Stimulated activated naive CD4-positive, alpha-beta T cell (primary cell): ENCODE data around the gene NELL1.

Experiments used
- DNase-seq, 6 experiments: peaks; one replicate each; lab custom pipeline; 2025; lab: John Stamatoyannopoulos, UW

The NELL1 gene

DNA sequence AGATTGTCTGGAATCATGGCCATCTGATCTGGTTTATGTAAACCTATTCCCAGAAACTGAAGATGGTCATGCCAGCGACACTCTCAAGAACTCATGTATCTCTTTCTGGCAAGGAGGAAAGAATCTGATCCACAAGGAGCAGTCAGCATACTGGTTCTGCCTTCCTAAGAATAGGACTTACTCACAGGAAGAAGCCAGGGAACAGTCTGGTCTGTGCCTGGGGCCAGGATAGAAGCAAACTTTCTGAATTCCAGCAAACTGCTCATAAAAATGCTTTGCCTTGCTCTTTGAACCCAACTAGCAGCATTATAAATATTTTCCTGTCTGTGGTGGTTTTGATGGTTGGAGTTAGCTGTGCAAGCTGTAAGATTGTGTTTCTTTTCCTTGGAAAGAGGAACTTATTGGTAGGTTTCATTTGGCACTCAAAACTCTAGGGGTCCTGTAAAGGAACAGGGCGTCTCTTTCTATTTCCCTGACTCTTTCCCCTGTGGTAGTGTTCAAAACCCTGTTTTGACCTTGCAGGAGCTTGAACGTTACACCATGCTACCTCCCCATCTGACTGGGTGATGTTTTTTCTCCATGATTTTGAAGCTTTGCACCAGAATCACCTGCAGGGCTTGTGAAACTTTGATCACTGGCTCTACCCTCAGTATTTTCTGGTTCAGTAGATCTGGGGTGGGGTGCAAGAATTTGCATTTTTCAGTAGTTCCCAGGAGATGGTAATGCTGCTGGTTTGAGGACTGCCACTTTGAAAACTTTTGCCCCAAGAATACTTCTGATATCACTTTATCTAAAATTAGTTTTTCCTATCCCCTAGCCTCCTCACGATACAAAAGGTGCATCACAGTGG lies 895.7 kb downstream of the NELL1 start:
- DNase-seq = no peak

DNA sequence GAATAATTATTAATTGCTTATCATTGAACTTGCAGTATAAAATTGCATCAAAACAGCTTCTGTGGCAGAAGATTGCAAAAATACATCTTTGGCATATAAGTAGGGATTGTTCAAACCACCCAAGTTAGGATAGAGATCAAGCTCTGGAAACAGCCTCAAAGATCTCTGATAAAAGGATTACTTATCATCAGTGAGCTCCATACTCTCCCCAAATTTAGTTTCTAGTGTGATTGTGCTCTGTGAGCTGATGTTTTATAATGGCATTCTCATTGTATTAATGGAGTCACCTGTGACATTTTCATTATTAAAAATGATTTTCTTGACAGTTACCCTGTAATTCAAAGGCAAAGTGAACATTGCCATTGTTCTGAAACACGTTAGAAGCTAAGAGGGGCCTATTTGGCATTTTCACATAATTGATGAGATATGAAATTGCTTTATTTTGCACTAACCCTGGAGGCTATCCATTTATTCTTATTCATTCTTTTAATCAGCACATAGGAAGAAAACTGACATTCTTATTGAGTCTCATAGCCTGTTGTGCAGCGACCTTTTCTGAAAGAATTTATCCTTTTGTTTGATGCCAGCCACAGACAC lies 897.2 kb downstream of the NELL1 start:
- no peak for DNase-seq

DNA sequence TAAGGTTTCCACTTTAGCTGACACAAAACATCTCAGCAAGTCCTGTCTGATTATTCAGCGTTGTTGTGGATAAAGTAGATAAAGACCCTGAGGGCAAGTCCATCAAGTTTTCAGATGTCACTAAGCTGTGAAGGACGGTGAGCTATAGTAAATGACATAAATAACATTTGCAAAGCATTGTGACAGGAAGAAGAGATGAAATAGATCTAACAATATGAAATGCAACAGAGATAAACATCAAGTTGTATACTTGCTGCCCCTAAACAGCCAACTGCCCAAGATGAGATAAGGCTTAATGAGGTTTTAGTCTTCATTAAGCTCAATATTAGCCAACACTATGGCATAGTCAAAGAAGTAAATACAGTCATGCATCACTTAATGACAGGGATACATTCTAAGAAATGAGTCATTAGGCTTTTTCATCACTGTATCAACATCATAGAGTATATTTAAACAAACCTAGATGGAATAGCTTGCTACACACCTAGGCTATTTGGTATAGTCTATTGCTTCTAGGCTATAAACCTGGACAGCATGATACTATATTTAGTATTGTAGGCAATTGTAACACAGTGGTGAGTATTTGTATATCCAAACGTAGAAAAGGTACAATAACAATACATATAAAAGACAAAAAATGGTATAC lies 898.4 kb downstream of the NELL1 start:
- DNase-seq = no peak

DNA sequence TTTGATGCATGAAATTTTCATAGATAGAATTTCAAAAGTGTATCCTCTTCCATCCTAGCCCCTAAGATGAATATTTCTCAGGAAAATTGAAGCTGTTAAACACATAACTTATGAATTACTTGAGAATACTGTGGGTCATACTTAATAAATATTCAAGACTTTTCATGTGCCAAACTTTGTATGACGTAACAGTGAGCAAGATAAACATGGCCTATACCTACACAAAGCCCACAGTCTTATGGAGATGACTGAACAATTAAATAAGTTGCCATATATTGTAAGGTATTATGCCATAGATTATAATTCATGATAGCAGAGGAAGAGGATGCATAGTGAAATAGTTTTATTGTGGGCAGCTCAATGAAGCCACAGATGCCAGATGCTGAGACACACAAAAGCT lies 902.8 kb downstream of the NELL1 start:
- DNase-seq = no peak

DNA sequence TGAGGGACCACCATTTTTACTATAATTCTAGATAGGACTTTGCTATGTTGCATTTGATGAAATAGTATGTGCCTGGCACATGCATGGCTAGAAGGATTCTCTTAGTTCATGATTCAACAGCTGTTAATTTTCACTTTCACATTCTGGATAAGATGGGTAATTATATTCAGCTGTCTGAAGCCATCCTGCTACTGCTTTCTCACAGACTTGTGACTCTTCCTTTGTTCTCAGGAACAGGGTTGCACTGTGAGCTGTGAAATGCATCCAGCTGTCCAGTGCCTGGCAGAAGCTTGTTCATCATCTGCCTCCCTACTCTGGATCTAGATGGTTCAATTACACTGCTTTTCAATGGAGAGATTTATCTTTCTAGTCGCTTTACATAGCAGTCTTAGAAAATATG lies 913.4 kb downstream of the NELL1 start:
- no peak for DNase-seq

DNA sequence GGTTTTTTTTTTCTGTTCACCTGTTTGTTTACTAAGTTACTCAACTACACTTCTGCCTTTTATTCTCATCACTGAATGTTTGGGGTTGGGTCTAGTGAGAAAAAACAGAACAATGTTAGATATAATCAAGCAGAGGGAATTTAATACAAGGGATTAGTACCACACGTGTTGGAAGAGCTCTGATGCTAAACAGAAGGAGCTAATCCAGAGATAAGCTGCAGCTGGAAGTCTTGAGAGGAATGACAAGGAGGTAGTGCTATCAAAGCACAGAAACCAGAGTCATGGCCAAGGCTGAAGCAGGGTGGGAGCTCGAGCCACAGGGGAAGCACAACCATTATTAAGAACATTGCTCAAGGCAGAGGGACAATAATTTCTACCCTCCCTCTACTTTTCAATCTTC lies 919.4 kb downstream of the NELL1 start:
- no peak for DNase-seq

DNA sequence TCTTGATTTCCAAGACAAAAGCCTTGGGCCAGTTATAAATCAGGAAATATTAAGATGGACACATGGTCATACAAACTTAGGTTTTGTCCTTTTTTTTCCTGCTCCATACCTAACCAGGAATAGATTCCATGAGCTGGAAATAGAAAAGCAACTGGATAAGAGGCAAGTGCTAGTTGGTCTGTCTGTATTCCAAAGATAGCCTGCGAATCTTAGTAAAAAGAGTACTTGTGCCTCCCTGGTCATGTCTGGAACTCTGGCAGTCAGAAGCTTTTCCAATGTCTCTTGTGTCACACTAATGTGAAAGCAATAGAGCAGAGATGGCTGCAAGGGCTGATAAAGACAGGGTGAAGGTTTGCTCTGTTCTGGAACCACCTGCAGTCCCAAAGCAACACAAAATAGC lies 933.3 kb downstream of the NELL1 start:
- DNase-seq = no peak

DNA sequence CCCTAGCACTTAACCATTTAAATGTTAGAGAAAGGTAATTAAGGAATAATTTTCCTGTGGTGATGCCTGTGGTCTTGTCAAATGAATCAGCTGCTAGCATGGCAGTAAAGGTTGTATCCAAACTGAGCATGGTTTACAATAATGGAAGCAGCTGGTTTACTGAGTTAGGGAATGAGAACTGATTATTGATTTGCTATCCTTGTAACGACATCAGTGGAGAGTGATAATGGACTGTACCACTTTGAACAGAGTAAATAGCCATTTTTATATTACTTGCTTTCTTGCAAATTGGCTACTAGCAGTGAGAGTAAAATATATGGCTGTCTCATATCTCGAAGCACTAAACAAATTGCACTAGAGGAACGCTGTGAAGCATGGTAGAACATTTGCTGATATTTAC lies 934.5 kb downstream of the NELL1 start:
- DNase-seq = no peak

DNA sequence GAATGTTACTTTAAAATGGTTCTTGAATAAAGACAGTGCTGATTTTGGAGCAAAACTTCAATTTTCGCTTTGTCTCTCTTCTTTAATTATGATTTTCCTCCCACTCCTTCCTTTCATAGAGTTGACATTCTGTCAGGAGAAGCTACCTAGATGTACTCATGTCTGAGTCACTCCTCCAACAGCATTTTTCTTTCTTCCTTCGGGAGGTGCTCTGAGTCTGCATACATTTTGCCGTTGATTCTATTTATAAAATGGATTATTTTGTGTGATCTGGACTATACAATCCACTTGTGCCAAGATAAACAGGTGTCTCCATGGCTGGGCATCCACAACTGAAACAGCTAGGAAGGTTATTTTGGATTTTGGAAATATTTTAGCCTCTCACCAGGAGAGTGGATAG lies 935.2 kb downstream of the NELL1 start:
- DNase-seq = no peak

DNA sequence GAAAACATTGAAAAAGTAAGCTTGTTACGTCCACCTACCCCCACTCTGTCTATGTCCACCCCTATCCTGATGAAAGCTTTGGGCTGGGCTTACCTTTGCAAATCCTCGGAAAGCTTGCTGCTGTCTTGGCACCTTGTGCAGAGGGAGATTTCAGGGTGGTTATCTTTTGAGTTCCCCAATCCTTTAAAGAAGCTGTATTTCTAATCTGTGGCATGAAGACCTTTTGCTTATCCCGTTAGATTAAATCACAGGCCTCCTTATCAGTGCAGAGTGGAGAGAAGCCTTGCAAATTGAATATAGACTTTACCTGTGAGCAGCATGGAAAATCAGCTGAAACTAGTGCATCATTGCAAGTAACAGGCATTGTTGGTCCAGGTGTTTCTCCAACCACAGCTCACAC lies 942.9 kb downstream of the NELL1 start:
- no peak for DNase-seq

DNA sequence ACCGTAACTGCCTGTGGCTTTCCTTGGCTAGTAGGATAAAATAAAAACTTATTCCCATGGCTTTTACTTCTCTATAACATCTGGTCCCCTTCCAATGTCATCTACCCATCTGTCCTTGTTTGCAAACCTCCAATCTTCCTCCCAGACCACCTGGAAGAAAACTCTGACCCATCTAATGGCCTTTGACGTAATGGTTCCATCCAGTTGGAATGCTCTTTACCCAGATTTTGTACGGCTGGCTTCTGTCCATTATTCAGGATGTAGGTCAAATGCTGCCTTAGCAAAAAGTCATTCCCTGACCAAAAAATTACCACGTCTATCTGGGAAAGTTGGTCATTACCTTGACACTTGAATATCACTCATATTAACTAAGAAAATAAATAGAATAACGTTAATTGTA lies 945.6 kb downstream of the NELL1 start:
- no peak for DNase-seq

DNA sequence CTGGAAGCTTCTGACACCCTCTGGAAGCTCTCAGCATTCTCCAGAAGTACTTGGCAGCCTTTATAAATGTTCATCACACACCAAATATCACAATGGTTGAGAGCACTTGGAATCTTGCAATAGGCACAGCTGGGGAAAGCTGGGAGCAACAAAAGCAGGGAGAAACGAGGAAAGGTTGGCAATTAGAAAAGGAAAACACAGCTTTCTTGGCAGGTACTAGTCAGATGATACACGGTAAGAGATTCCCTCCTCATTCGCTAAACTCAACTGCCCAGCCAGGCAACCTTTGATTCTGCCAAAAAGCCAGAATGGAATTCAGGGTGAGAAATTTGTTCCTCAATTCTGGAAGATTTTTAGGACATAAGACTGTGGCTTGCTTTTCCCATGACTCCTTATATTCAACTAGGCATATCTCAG lies 946.6 kb downstream of the NELL1 start:
- no peak for DNase-seq

DNA sequence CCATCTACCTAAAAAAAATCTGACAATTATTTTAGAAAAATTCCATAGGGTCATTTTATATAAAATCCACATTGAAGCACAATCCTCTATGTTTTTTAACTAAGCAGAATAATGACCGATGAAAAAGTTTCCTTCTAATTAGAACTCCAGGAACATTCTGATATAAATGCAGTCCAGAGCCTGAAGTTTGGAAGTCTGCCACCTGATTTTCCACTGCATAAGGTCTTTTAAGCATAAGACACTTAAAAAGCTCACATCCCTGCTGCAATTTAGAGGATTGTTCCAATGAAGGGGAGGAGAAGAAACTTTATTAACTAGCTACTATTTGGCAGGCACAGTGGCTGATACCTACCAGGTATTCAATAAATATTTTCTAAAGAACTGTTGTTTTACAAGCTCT lies 953.2 kb downstream of the NELL1 start:
- DNase-seq = no peak

DNA sequence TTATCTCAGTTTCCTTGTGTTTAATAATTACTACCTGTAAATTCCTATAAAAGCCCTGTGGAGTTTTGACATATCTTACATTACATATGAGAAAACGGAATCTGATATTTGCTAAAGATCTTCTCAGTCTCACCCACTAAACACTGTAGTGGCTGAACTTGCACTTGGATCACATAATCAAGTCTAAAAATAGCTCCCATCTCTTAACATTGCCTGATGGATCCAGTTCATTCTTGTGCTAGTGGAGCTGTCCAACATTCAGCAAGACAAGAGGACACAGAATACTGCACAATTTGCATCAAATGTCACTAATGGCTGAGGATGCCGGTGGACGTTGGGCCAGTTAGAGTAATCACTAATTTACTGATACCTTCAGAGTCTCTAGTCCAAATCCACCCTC lies 953.6 kb downstream of the NELL1 start:
- DNase-seq = no peak
